GM21737 (cell line): Measurements from ENCODE around the gene UBE2J1.
A peak's percentile ranks its signal among the peaks of the same experiment; 100 is the strongest.
"Not testable (repeated sequence)": the region's sequence is repeated elsewhere in the genome, so short reads cannot be mapped to it uniquely, and the experiment has no call there.

Experiments
- ATAC-seq: cut with Tn5 transposase; IDR thresholded peaks from one replicate; pipeline ENCODE4 v1.9.1; 2021; ENCODE audit warnings: mild to moderate bottlenecking, moderate library complexity; ENCODE audit not compliant: unreplicated experiment

UBE2J1 gene

DNA sequence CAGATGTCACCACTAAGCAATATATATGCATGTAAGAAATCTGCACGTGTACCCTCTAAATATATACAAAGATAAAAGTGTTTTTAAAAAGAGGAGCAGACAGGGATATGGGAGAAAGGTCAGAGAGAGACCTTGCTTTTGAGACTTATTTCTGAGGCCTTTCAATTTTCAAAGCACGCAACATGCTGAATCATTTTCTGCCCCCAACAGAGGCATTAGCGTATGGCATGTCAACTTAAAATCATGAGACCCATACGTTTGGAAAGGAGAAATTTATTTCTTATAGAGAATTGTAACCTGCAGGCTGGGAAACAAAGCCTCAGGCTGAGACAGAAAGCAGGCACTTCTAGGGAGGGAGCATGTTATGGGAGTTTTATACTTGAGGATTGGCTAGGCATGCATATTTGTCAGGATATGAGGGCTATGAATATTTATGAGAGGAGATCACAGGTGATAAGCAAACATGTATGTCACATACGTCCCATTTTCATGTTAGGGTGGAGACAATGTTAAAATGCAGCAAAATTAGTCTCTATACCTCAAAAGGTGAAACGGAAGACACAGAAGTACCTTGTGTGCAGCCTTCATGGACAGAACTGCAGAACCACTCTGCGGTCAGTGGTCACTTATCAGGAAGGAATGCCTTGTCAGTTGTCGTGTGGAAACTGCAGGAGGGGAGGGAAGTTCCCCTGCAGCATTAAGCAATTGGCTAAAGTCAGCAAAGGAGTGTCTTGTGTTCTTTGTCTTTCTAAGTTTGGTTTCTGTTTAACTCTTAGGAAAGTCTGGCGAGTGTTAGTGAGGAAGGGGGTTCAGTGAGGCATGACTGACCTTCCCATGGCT is 31.2 kb downstream of the UBE2J1 start:
- no peak for ATAC-seq

- no peak for ATAC-seq
These were observed 32.4 kb downstream of the UBE2J1 start for GRCh38 chr6:89320012-89320559.

GRCh38 chr6:89317067-89317466 is 35.5 kb downstream of the UBE2J1 start:
- no peak for ATAC-seq

DNA sequence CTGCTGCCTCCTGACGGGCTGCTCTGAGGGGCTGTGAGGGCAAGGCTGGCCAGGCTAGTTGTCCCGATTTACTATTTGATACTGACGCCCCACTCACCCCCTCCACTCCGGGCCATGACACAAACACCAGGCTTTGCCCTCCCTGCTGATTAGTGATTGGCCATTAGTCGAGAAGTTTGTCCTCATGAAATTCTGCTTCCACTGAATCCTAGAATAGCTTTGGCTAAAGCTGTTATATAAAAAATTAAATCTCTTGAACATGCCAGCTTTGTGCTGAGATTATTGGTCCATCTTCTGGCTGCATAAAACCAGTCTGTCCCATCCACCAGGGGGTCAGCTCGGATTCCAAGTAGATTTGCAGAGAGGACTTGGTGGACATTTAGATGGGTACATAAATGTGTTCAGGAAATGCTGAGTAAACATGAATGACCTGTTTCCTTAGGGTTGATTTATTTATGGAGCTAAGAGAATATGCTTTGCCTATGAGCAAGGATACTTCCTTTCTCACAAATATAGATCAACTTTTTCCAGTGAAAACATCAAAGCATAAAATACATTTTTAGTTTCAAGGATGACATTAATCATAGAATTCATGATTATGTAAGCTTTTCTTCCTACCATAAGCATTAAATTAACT is 37.2 kb downstream of the UBE2J1 start, which contains the start of gene GABRR2:
TSS of gene GABRR2 (minus strand) at position 51 of the 637 bp plus-strand sequence. CDS start 134 bp downstream, outside the sequence.
- no peak for ATAC-seq

DNA sequence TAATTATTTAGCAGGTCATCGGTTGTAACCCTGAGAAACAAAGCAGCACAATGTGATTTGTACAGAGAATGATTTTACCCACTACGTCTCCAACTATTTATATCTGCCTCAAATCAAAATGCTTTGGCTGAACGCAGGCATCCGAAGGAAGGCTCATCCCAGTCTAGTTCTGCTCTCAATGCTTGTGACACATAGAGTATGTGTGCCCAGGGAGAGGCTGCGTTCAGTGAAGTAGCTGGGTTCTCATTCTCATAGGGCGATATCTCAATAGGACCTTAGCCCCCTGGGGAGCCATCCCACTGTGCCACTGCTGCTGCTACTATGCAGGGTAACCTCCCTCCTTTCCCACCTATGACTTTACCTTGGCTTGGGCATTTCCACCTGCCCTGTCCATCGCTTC is 37.8 kb downstream of the UBE2J1 start:
- no peak for ATAC-seq

DNA sequence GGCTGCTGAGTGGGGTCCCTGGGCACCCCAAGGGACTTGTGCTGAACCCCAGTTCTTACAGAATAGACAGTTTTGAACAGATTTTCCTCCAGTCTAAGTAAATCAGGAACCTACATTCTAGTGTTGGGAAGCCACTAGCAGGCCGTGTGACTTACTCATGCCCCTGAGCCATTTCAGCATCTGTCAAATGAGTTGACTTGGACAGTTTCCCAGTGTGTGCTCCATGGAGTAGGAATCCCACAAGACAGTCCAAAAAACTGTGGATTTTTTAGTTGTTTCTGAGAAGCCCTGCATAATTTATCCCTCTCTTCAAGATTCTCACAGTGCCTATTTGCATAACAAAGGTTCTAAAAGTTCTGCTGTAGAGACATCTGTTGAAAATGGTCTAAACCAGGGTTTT is 39.5 kb downstream of the UBE2J1 start:
- ATAC-seq = no peak

DNA sequence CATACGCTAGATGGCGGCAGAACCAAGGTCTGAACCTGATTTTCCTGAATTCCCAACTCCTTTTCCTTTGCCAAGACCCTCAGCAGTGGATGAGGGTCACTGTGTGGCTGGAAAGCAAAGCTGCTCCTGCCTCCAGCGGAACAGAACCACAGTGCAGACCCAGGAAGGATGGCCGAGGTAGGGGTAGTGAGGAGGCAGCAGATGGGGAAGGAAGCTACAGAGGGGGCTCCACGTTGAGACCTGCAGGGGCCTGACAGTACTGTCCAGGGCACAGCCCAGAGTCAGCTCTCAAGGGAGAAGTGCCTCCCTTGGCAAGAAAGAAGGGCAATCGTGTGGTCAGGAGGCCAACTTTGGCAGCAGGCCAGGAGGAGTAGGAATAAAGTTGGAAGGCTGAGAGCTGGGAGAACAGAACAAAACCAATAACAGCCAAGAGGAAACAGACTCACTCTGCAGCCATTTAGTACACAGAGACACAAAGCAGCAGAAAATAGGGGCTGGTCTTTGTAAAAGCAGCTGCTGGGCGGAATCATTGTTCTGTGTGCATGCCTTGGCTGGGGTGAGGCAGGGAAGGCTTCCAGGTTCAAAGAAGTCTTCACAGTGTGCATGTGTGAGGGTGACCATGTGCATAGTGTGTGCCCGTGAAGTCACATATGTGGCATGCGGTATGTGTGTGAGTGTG is 40.5 kb downstream of the UBE2J1 start:
- ATAC-seq = no peak

GRCh38 chr6:89311530-89311852 is 41.0 kb downstream of the UBE2J1 start:
- ATAC-seq = no peak

GRCh38 chr6:89310929-89311328 is 41.6 kb downstream of the UBE2J1 start:
- no peak for ATAC-seq

- no peak for ATAC-seq
These were observed 43.8 kb downstream of the UBE2J1 start for GRCh38 chr6:89308525-89309395.

DNA sequence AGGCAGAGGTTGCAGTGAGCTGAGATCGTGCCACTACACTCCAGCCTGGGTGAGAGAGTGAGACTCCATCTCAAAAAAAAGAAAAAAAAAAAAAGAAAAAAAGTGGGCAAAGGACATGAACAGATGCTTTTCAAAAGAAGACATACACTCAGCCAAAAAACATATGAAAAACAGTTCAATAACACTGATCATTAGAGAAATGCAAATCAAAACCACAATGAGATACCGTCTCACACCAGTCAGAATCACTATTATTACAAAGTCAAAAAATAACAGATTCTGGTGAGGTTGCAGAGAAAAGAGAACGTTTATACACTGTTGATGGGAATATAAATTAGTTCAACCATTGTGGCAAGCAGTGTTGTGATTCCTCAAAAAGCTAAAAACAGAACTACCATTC is 48.0 kb downstream of the UBE2J1 start:
- not testable (repeated sequence) for ATAC-seq

GRCh38 chr6:89302936-89303335 is 49.6 kb downstream of the UBE2J1 start:
- ATAC-seq = no peak

DNA sequence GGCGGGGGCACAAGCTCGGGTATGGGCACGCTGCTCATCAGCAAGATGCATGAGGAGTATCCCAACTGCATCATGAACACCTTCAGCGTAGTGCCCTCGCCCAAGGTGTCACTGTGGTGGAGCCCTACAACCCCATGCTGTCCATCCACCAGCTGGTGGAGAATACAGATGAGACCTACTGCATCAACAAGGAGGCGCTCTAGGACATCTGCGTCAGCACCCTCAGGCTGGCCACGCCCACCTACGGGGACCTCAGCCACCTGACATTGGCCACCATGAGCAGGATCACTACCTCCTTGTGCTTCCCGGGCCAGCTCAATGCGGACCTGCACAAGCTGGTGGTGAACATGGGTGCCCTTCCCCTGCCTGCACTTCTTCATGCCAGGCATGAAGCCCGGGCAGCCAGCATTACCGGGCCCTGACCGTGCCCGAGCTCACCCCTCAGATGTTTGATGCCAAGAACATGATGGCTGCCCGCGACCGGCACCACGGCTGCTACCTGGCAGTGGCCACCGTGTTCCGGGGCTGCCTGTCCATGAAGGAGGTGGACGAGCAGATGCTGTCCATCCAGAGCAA is 50.2 kb downstream of the UBE2J1 start:
- no peak for ATAC-seq

DNA sequence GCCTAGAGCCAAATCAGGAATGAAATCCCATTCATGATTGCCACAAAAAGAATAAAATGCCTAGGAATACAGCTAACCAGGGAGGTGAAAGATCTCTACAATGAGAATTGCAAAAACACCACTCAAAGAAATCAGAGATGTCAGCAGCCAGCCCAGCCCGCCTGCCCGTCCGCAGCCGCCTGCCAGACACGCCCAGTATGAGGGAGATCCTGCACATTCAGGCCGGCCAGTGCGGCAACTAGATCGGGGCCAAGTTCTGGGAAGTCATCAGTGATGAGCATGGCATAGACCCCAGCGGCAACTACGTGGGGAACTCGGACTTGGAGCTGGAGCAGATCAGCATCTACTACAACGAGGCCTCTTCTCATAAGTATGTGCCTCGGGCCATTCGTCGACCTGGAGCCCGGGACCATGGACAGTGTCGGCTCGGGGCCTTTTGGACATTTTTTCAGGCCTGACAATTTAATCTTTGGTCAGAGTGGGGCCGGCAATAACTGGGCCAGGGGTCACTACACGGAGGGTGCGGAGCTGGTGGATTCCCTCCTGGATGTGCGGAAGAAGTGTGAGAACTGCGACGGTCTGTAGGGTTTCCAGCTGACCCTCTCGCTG is 50.8 kb downstream of the UBE2J1 start:
- no peak for ATAC-seq

DNA sequence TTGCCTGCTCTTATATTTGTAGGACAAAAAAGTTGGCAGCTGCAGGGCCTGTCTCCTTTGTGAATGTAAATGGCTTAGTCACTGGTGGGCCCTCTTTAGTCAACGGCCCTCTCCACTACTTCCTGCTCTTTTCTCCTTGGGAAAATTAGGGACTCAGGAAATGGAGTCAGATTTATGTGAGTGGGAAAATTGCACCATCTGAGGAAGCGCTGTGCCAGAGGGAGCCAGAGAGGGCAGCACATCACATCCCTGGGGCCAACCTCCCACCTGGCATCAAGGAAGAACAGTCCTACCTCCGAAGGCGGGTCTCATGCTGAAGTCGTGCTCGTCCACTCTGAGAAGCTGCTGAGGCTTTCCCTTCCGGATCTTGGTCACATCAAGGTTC is 53.1 kb downstream of the UBE2J1 start:
- no peak for ATAC-seq

GRCh38 chr6:89298680-89299465 is 53.6 kb downstream of the UBE2J1 start:
- ATAC-seq = peak; percentile 47

GRCh38 chr6:89297695-89298351 is 54.7 kb downstream of the UBE2J1 start:
- peak; percentile 95 for ATAC-seq

DNA sequence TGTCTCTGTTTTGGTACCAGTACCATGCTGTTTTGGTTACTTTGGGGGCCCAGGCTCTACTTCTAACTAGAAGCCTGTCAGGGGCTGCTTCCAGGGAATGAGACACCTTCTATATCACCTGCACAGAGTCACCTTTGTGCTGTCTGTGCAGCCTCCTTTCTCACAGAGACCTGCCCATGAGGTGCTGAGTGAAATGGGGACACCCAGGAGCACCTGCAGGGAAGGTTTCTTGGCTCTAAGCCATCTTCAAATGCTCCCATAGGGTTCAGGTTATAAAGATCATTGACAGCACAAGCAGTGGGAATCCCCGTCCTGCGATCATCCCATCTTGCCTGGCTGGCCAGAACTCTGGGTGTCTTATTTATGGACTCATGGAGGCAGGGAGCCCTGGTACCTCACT is 56.5 kb downstream of the UBE2J1 start:
- ATAC-seq = no peak

DNA sequence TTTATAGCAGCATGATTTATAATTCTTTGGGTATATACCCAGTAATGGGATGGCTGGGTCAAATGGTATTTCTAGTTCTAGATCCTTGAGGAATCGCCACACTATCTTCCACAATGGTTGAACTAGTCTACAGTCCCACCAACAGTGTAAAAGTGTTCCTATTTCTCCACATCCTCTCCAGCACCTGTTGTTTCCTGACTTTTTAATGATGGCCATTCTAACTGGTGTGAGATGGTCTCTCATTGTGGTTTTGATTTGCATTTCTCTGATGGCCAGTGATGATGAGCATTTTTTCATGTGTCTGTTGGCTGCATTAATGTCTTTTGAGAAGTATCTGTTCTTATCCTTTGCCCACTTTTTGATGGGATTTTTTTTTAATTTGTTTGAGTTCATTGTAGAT is 57.4 kb downstream of the UBE2J1 start:
- ATAC-seq = not testable (repeated sequence)
